Spleen (tissue), 11 donors: ENCODE data around the gene DHDH. TPM values are rescaled to one million over a fixed set of nuclear protein-coding genes. Genes with fewer than 3 reads are reported as not detected.
"Not testable (repeated sequence)": the region's sequence is repeated elsewhere in the genome, so short reads cannot be mapped to it uniquely, and the experiment has no call there.

Experiments
- DNase-seq: peaks from one replicate; pipeline ENCODE4 v3.0.0-alpha.2; 2020
- H3K27ac ChIP-seq, 8 donors: fragments of 200-600 bp; sonication (generic) in 7 of 8; 1 replicate in 4 of 8; 2 replicates in 4 of 8; pipeline versions ENCODE4 v1.5.0 to v1.8.0; 2016 to 2021; ENCODE audit warnings: inconsistent platforms in 4 of 8, mild to moderate bottlenecking in 4 of 8, moderate library complexity in 1 of 8
- H3K27me3 ChIP-seq, 7 donors: fragments of 200-600 bp; sonication (generic) in 6 of 7; replicated peaks in 1 of 7; 1 replicate in 4 of 7; 2 replicates in 3 of 7; pipeline versions ENCODE4 v1.5.0 to v1.8.0; 2016 to 2021; ENCODE audit warnings: inconsistent platforms in 3 of 7, mild to moderate bottlenecking in 1 of 7
- H3K36me3 ChIP-seq, 6 donors: fragments of 200-600 bp; sonication (generic) in 5 of 6; 1 replicate in 4 of 6; 2 replicates in 2 of 6; pipeline versions ENCODE4 v1.5.0 to v1.8.0; 2016 to 2021; ENCODE audit warnings: inconsistent platforms in 2 of 6
- H3K4me1 ChIP-seq, 6 donors: fragments of 200-600 bp; sonication (generic) in 5 of 6; 1 replicate in 3 of 6; 2 replicates in 3 of 6; pipeline versions ENCODE4 v1.5.0 to v1.8.0; 2016 to 2021; ENCODE audit warnings: inconsistent platforms in 3 of 6
- H3K4me3 ChIP-seq, 8 donors: fragments of 200-600 bp; sonication (generic) in 7 of 8; 1 replicate in 4 of 8; 2 replicates in 4 of 8; pipeline versions ENCODE4 v1.5.0 to v1.8.0; 2016 to 2021; ENCODE audit warnings: inconsistent platforms in 4 of 8, mild to moderate bottlenecking in 4 of 8, moderate library complexity in 2 of 8
- H3K9me3 ChIP-seq, 8 donors: fragments of 200-600 bp; sonication (generic) in 7 of 8; 1 replicate in 4 of 8; 2 replicates in 4 of 8; pipeline versions ENCODE4 v1.5.0 to v1.8.0; 2016 to 2021; ENCODE audit warnings: inconsistent platforms in 4 of 8
- CTCF ChIP-seq, 11 experiments: fragments of 200-600 bp in 7 of 11; fragments of 450-650 bp in 4 of 11; sonication (generic) in 4 of 11; IDR thresholded peaks in 8 of 11; conservative IDR thresholded peaks in 3 of 11; 1 replicate in 7 of 11; 2 replicates in 4 of 11; pipeline versions ENCODE4 v1.4.0 to v1.8.0; 2016 to 2021; ENCODE audit warnings: antibody characterized with exemption in 11 of 11, inconsistent platforms in 4 of 11, mild to moderate bottlenecking in 1 of 11
- POLR2A ChIP-seq, 3 donors: fragments of 450-650 bp; IDR thresholded peaks; one replicate each; pipeline ENCODE4 v1.5.1; 2017; ENCODE audit warnings: antibody characterized with exemption in 3 of 3, mild to moderate bottlenecking in 1 of 3
- POLR2AphosphoS5 ChIP-seq, 3 donors: sonication (generic); formaldehyde crosslinking; IDR thresholded peaks; one replicate each; pipeline ENCODE4 v1.5.1; 2017; ENCODE audit warnings: antibody characterized with exemption in 3 of 3
- WGBS, 5 donors: extraction: QIAGEN DNeasy Blood & Tissue Kit in 3 of 5; methylation state at CpG; one replicate each; pipeline versions ENCODE4 v1.1.5 to v1.1.7; 2013 to 2018; 5-methylcytosine and 5-hydroxymethylcytosine counted together
- intact Hi-C: fragments of 100-400 bp; cut with DNase I; formaldehyde crosslinking; loops from one replicate; pipeline ENCODE4 v1.15.0; 2023; ENCODE audit warnings: low total_unique reads
- polyA plus RNA-seq, 3 donors: library from polyadenylated mRNA; stranded (reverse); fragments of 200-250 nt; gene quantifications; one replicate each; pipeline ENCODE4 v1.2.1, GENCODE V29; 2013
- total RNA-seq, 7 donors: library from RNA; depleted of rRNA in 3 of 7; stranded (reverse); fragments of >200 nt in 3 of 7; fragmentation: NEBNext Ultra II Directional in 4 of 7; extraction: Animal tissue kit (Norgen Biotek cat#: 25700) in 4 of 7; gene quantifications; one replicate each; pipeline versions ENCODE4 v1.1.0 to v1.2.1, GENCODE V29; 2016 to 2021
- donor health status: healthy with polysubstance abuse.
- donor health status: DM: no; HTN: no; CAD: no; lungs with moderate emphysema.
- donor health status: DM: no; HTN: no; CAD: no.
- donor health status: Bipolar disorder and iron deficiency.
- donor health status: healthy.
- donor health status: DM: no; HTN: no; CAD: no.
- donor health status: DM: yes; HTN: yes; CAD: no.

Gene DHDH
- total and polyA plus RNA-seq, 10 donors = 0.51 to 4.5 (median 2.1) TPM; not detected in 1

- H3K36me3 ChIP-seq = peaks cover 2 to 65% (median 50%) of the 10 kb centered on the region in 6 donors
- no peaks in the 10 kb centered on the region for H3K27me3 ChIP-seq
- DNase-seq = no peak
- no peaks in the 10 kb centered on the region for H3K9me3 ChIP-seq
- intact Hi-C loops = no loop called here
- H3K4me3 ChIP-seq = no peak overlapping the region
- H3K27ac ChIP-seq = no peak overlapping the region
- TF ChIP-seq POLR2AphosphoS5 (IDR thresholded peaks at IDR 0.05) (peak in 1 of 3 donors; percentile 54), CTCF (IDR thresholded peaks at IDR 0.05 in 8 of 11, conservative IDR thresholded peaks at IDR 0.05 in 3 of 11) (no peak), POLR2A (IDR thresholded peaks at IDR 0.05) (no peak)
- 88 to 93% (median 92%) methylated on average over 17 to 18 of the region's 18 CpGs for WGBS, 5 donors
- peaks cover 0 to 11% (median 3%) of the 10 kb centered on the region in 6 donors for H3K4me1 ChIP-seq
Observed at GRCh38 chr19:48922548-48923490, 10.7 kb upstream of the DHDH start.

GRCh38 chr19:48925240-48925843, 8.2 kb upstream of the DHDH start:
- H3K27me3 ChIP-seq = no peaks in the 10 kb centered on the region
- intact Hi-C loops = no loop called here
- 89 to 96% (median 91%) methylated on average over 11 of the region's 11 CpGs for WGBS, 5 donors
- no peaks in the 10 kb centered on the region for H3K9me3 ChIP-seq
- H3K4me1 ChIP-seq = peaks cover 0 to 7% (median 0%) of the 10 kb centered on the region in 6 donors
- TF ChIP-seq POLR2A (IDR thresholded peaks at IDR 0.05) = no peak
- TF ChIP-seq POLR2AphosphoS5 (IDR thresholded peaks at IDR 0.05) = no peak
- TF ChIP-seq CTCF (IDR thresholded peaks at IDR 0.05 in 8 of 11, conservative IDR thresholded peaks at IDR 0.05 in 3 of 11) = no peak
- no peak for DNase-seq
- no peak overlapping the region for H3K27ac ChIP-seq
- no peak overlapping the region for H3K4me3 ChIP-seq
- peaks cover 0 to 39% (median 28%) of the 10 kb centered on the region in 6 donors for H3K36me3 ChIP-seq

GRCh38 chr19:48925890-48926289, 7.6 kb upstream of the DHDH start:
- H3K9me3 ChIP-seq, H3K4me1 ChIP-seq, H3K27ac ChIP-seq, H3K4me3 ChIP-seq, DNase-seq, H3K27me3 ChIP-seq, intact Hi-C loops: not testable (repeated sequence)
- 82 to 91% (median 87%) methylated on average over 8 of the region's 8 CpGs for WGBS, 5 donors
- H3K36me3 ChIP-seq = peaks cover 0 to 34% (median 24%) of the 10 kb centered on the region in 6 donors

GRCh38 chr19:48926909-48927308, 6.6 kb upstream of the DHDH start:
- Histone ChIP-seq H3K4me1 (peaks cover 0 to 7% (median 0%) of the 10 kb centered on the region in 6 donors), H3K27ac (peak overlapping the region in 2 of 8 donors; percentile 33 to 39)

GRCh38 chr19:48927692-48928091, 5.8 kb upstream of the DHDH start:
- Histone ChIP-seq H3K4me1 (peaks cover 0 to 11% (median under 1%) of the 10 kb centered on the region in 6 donors), H3K36me3 (peaks cover 0 to 16% (median 8%) of the 10 kb centered on the region in 6 donors), H3K27me3 (peaks cover 0 to 10% (median 0%) of the 10 kb centered on the region in 7 donors)
- H3K27ac ChIP-seq, intact Hi-C loops, H3K9me3 ChIP-seq, DNase-seq, H3K4me3 ChIP-seq: not testable (repeated sequence)
- 90 to 94% (median 93%) methylated on average over 17 of the region's 17 CpGs for WGBS, 5 donors

More at GRCh38 chr19:48926909-48927308, 6.6 kb upstream of the DHDH start:
- DNase-seq = no peak
- WGBS, 5 donors = 29 to 48% (median 30%) methylated on average over 10 of the region's 10 CpGs
- Histone ChIP-seq H3K36me3 (peaks cover 0 to 24% (median 14%) of the 10 kb centered on the region in 6 donors), H3K9me3 (no peaks in the 10 kb centered on the region), H3K27me3 (peaks cover 0 to 2% (median 0%) of the 10 kb centered on the region in 7 donors), H3K4me3 (no peak overlapping the region)
- intact Hi-C loops = no loop called here
- TF ChIP-seq POLR2A (IDR thresholded peaks at IDR 0.05) (no peak), POLR2AphosphoS5 (IDR thresholded peaks at IDR 0.05) (peak in 1 of 3 donors; percentile 77)
